Glutamatergic neuron (in vitro differentiated cells): ENCODE results near the gene PCSK4. TPM values are rescaled to one million over a fixed set of nuclear protein-coding genes. Genes with fewer than 3 reads are reported as not detected.

Experiments used
- DNase-seq: peaks from one replicate; pipeline ENCODE4 v3.0.0; 2022
- H3K27ac Mint-ChIP-seq: one replicate; pipeline ENCODE4 v1.8.0; 2020; ENCODE audit warnings: mild to moderate bottlenecking, mixed read lengths, inconsistent platforms; ENCODE audit not compliant: unreplicated experiment
- H3K27me3 Mint-ChIP-seq: one replicate; pipeline ENCODE4 v1.8.0; 2020; ENCODE audit warnings: mild to moderate bottlenecking, moderate library complexity, mixed read lengths, inconsistent platforms; ENCODE audit not compliant: unreplicated experiment
- H3K36me3 Mint-ChIP-seq: one replicate; pipeline ENCODE4 v1.8.0; 2020; ENCODE audit warnings: mild to moderate bottlenecking, mixed read lengths, inconsistent platforms; ENCODE audit not compliant: unreplicated experiment
- H3K4me1 Mint-ChIP-seq: one replicate; pipeline ENCODE4 v1.8.0; 2020; ENCODE audit warnings: mild to moderate bottlenecking, low read depth, mixed read lengths, inconsistent platforms; ENCODE audit not compliant: unreplicated experiment
- H3K4me3 Mint-ChIP-seq: one replicate; pipeline ENCODE4 v1.8.0; 2020; ENCODE audit warnings: mild to moderate bottlenecking, mixed read lengths, inconsistent platforms; ENCODE audit not compliant: unreplicated experiment
- H3K9me3 Mint-ChIP-seq: one replicate; pipeline ENCODE4 v1.8.0; 2020; ENCODE audit warnings: mild to moderate bottlenecking, moderate library complexity, mixed read lengths, inconsistent platforms; ENCODE audit not compliant: unreplicated experiment
- CTCF ChIP-seq: fragments of 200-600 bp; sonication (generic); IDR thresholded peaks from one replicate; pipeline ENCODE4 v1.5.0; 2021; ENCODE audit not compliant: partially characterized antibody, unreplicated experiment
- total RNA-seq: library from RNA; stranded (reverse); fragmentation: NEBNext Ultra II Directional; extraction: Animal tissue kit (Norgen Biotek cat#: 25700); gene quantifications from one replicate; pipeline ENCODE4 v1.2.1, GENCODE V29; 2021; ENCODE audit not compliant: unreplicated experiment

PCSK4 gene
- total RNA-seq, 1 donor from 2014 or later: 21.2 TPM

GRCh38 chr19:1494115-1494815 lies 4.1 kb upstream of the PCSK4 start:
- no peak overlapping the region for H3K4me3 Mint-ChIP-seq
- no peak for DNase-seq
- peaks cover 8% of the 10 kb centered on the region for H3K9me3 Mint-ChIP-seq
- H3K4me1 Mint-ChIP-seq: peaks cover 10% of the 10 kb centered on the region
- H3K27ac Mint-ChIP-seq: no peak overlapping the region
- TF ChIP-seq CTCF: no peak
- peaks cover 5% of the 10 kb centered on the region for H3K27me3 Mint-ChIP-seq
- no peaks in the 10 kb centered on the region for H3K36me3 Mint-ChIP-seq

GRCh38 chr19:1492474-1493006 lies 2.4 kb upstream of the PCSK4 start:
- Mint-ChIP-seq H3K36me3 (no peaks in the 10 kb centered on the region), H3K9me3 (peaks cover 6% of the 10 kb centered on the region), H3K27me3 (peaks cover 8% of the 10 kb centered on the region), H3K4me3 (peak overlapping the region; percentile 42), H3K27ac (no peak overlapping the region), H3K4me1 (peaks cover 10% of the 10 kb centered on the region)
- no peak for TF ChIP-seq CTCF
- no peak for DNase-seq

GRCh38 chr19:1491849-1492170 lies 1.7 kb upstream of the PCSK4 start:
- Mint-ChIP-seq H3K36me3 (no peaks in the 10 kb centered on the region), H3K27ac (no peak overlapping the region), H3K9me3 (peaks cover 5% of the 10 kb centered on the region), H3K27me3 (peaks cover 8% of the 10 kb centered on the region), H3K4me1 (peaks cover 10% of the 10 kb centered on the region), H3K4me3 (peak overlapping the region; percentile 87)
- TF ChIP-seq CTCF: no peak
- DNase-seq: no peak

- Mint-ChIP-seq H3K4me1 (peaks cover 10% of the 10 kb centered on the region), H3K36me3 (no peaks in the 10 kb centered on the region), H3K27ac (peak within 1 kb of the TSS; percentile 97), H3K4me3 (peak within 1 kb of the TSS; percentile 95), H3K9me3 (peaks cover 5% of the 10 kb centered on the region), H3K27me3 (peaks cover 8% of the 10 kb centered on the region)
- no peak for TF ChIP-seq CTCF
- DNase-seq: no peak
These were observed 1.1 kb upstream of the PCSK4 start, which contains the start of gene REEP6 for GRCh38 chr19:1491114-1491848. REEP6 (plus strand) TSS chr19:1491181; CDS start chr19:1491270, 89 bp downstream.
